Ovary (tissue), 3 donors: ENCODE measurements around the gene OR8B12.

Experiments used
- POLR2A ChIP-seq: fragments of 450-650 bp; IDR thresholded peaks from one replicate; pipeline ENCODE4 v1.6.1; 2017; ENCODE audit warnings: antibody characterized with exemption, mild to moderate bottlenecking, moderate library complexity
- TF ChIP-seq, protein P1 (sequence below), 3 donors: fragments of 450-650 bp in 2 of 3; fragments of 200-600 bp in 1 of 3; IDR thresholded peaks; one replicate each; pipeline versions ENCODE4 v1.5.1 to v1.8.0; 2016 to 2022; ENCODE audit warnings: antibody characterized with exemption in 3 of 3, mild to moderate bottlenecking in 1 of 3
- donor health status: DM: no; HTN: no; CAD: no.

GRCh38 chr11:124591430-124591829, 48.0 kb upstream of the OR8B12 start:
- TF ChIP-seq, protein P1, sequence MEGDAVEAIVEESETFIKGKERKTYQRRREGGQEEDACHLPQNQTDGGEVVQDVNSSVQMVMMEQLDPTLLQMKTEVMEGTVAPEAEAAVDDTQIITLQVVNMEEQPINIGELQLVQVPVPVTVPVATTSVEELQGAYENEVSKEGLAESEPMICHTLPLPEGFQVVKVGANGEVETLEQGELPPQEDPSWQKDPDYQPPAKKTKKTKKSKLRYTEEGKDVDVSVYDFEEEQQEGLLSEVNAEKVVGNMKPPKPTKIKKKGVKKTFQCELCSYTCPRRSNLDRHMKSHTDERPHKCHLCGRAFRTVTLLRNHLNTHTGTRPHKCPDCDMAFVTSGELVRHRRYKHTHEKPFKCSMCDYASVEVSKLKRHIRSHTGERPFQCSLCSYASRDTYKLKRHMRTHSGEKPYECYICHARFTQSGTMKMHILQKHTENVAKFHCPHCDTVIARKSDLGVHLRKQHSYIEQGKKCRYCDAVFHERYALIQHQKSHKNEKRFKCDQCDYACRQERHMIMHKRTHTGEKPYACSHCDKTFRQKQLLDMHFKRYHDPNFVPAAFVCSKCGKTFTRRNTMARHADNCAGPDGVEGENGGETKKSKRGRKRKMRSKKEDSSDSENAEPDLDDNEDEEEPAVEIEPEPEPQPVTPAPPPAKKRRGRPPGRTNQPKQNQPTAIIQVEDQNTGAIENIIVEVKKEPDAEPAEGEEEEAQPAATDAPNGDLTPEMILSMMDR (IDR thresholded peaks at IDR 0.05), result no peak
- TF ChIP-seq POLR2A, result no peak
